NCI-H524 (cell line): ENCODE results near the gene UBP1.
"Not testable (repeated sequence)": the region's sequence is repeated elsewhere in the genome, so short reads cannot be mapped to it uniquely, and the experiment has no call there.

Source experiments
- DNase-seq, 2 experiments: peaks; one replicate each; lab custom pipeline; 2025; lab: John Stamatoyannopoulos, UW

Gene UBP1

DNA sequence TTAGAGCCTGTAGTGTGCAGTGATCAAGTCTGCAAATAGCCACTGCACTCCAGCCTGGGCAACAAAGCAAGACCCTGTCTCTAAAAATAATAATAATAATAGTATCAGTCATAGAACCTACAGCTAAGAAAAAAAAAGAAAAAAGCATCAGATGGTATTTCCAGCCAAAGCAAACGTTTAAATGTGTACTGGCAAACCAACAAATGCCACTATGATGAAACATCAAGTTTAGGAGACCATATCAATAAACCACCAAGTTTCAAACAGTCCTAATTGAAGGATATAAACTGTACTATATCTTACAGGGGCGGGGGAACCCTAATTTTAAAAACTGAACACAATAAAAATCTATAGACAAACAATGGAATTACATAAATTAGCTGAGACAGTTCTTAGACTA is 6.4 kb downstream of the UBP1 start:
- DNase-seq: no peak

DNA sequence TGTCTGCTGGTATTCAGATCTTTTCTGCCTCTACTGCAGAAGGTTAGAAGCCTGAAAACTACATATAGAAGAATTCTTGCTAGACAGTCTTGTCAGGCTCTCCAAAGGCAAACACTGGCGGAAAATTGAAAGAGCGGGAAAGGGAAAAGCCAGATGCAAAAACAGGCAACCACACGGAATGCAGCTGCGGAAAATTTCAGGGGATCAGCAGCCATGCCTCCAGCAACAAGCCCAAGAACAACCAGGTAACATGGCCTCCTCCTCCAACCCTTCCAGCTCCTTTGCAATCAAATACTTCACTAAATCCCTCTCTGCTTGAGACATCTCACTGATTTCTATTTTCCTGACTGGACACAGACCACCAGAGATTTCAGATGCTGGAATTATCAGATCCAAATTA is 9.6 kb downstream of the UBP1 start:
- no peak for DNase-seq

DNA sequence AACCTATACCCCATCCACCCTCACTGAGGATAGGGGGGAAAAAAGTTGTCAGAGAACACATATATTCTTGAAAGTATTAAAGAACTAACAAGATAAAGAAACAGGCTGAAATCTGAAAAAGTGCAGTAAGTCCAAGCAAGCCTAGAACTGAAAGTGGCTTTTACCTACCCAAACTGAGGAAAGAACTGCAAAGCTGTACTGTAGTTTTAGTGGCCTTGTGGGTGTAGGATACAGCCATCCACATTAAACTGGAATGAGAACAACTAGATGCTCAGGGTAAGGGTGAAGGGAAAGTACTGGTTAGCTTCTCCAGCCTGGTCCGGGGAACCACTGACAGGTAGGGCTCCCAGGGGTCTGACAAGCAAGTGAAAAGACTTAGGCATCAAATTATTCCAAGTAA is 10.1 kb downstream of the UBP1 start:
- DNase-seq: no peak

DNA sequence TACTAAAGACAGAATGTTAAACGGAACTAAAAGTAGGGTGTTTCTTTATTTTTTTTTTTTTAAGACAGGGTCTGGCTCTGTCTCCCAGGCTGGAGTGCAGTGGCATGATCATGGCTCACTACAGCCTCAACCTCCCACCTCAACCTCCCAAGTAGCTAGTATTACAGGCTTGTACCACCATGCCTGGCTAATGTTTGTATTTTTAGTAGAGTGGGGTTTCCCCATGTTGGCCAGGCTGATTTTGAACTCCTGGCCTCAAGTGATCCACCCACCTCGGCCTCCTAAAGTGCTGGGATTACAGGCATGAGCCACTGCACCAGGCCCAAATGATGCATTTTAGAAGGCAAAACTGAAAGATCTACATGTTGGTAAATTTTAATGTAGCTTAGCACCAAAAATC is 10.9 kb downstream of the UBP1 start:
- not testable (repeated sequence) for DNase-seq

DNA sequence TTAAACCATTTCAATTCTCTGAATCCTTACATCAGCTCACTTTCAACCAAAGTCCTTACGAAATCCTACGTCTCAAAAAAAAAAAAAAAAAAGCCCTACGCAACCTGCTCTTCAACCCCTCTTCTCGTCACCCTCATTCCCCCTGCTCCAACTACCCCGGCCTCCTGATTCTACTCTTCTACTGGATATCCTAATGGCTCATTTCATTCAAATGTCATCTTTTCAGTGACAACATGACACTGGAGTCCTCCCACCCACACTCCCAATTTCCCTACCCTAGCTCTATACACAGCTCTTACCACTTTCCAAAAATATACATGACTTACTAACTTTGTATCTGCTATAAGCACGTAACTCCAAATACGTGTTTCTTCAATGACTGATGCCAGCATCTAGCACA is 11.5 kb downstream of the UBP1 start:
- DNase-seq: no peak

DNA sequence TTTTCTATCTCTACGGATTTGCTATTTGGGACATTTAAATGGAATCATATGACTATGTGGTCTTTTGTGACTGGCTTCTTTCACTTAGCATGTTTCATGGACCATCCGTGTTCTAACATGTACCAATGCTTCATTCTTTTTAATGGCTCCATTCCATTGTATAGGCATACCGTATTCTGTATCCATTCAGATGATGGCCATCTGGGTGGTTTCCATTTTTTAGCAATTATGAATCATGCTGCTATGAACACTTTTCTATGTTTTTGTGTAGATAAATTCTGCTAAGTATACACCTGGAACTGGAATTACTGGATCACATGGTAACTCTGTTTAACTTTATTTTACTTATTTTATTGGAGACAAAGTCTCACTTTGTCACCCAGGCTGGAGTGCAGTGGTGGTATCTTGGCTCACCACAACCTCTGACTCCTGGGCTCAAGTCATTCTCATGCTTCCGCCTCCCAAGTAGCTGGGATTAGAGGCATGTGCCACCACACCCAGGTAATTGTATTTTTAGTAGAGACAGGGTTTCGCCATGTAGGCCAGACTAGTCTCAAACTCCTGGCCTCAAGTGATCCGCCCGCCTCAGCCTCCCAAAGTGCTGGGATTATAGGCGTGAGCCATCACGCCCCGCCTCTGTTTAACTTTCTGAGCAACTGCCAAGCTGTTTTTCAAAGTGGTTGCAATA is 13.4 kb downstream of the UBP1 start:
- no peak for DNase-seq

DNA sequence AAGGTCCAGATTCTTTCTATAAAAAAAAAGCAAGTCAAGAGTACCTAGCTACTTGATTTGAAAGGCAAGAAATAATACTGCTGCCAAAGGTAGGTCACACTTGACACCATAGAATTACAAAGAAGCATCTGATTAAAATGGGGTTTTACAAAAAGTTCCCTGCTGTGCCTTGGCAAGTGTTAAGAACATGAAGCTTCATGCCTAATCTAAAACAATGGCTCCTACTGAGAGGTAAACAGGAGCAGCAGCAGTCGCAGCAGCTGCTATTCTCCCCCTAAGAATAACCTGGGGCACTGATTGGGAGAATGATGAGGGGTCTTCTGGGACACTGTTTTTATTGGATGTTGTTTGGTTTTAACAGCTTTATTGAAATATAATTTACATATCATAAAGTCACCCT is 14.1 kb downstream of the UBP1 start:
- no peak for DNase-seq

DNA sequence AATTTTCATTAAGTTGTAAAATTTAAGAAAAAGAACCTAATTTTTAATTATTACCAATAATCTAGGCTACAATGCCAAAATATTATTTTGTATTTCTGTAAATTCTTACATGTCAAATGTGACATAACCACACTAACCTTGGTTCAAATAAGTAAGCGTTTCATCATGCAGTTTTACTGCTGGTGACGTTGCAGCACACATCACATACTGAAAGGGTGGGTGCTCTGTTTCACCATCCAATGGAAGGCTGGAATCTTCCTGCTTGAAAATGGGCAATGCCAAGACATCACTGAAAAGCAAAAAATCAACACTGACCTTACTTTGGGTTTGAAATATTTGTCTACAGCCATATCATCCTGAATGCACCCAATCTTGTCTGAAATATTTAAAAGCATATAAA is 14.8 kb downstream of the UBP1 start:
- no peak for DNase-seq

DNA sequence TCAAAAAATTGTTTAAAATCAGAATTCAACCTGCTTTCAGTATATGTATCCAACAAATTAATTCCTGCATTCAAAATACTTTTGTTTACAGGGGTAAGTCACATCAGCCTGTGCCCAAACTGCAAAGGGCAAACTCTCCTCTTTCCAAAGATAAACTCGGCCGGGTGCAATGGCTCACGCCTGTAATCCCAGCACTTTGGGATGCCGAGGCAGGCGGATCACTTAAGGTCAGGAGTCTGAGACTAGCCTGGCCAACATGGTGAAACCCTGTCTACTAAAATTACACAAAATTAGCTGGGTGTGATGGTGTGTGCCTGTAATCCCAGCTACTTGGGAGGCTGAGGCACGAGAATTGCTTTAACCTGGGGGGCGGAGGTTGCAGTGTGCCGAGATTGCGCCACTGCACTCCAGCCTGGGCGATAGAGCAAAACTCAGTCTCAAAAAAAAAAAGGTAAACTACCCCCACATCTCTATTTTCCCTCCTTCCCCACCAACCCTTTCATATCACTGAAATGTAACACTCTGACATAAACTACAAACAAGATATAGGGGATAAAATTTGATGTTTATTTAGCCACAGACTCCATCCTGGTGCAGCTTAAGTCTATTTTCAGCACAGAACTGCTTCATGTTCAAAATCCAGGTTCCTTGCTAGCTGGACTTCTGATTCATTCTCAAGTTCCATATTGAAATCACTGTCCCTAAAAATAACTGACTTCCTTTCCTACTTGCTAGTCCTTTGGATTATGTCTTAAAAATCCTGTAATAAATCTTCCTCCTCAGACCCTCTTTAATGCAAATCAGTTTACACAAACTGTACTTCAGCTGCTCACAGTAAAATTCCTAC is 15.4 kb downstream of the UBP1 start:
- DNase-seq: no peak

DNA sequence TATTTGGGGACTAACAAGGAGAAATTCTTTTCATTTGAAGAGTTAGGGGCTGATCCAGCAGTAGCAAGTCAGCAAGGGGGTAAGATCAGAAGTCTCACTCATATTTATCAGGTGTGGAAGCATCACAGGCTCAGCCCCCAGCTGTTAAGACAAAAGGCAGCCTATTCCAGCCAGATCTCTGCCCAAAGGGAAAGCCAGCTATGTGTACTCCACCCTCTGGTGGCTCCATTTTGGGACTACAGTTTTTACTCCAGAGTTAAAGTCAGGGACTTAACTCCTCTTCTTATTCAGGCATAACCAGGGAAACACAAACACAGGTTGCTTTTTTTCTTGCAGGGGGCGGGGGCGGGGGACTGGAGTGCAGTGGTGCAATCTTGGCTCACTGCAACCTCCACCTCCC is 19.2 kb downstream of the UBP1 start:
- no peak for DNase-seq

DNA sequence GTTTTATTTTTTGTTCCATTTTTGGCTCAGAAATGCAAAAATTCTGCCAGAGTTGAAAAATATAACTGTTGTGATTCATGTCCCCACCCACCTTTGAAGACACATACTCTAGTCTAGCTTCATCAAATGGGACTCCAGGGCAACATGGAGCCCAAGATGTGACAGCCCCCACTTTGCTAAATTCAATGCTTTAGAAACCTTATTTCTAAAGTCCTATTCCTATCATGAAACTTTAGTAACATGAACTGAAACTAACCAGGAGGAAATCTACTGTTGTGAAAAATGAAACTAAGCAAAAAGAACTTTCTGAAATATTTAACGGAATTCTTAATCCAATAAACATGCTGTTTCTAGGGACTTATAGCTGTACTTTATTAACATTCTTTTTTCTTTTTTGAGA is 20.3 kb downstream of the UBP1 start:
- no peak for DNase-seq

DNA sequence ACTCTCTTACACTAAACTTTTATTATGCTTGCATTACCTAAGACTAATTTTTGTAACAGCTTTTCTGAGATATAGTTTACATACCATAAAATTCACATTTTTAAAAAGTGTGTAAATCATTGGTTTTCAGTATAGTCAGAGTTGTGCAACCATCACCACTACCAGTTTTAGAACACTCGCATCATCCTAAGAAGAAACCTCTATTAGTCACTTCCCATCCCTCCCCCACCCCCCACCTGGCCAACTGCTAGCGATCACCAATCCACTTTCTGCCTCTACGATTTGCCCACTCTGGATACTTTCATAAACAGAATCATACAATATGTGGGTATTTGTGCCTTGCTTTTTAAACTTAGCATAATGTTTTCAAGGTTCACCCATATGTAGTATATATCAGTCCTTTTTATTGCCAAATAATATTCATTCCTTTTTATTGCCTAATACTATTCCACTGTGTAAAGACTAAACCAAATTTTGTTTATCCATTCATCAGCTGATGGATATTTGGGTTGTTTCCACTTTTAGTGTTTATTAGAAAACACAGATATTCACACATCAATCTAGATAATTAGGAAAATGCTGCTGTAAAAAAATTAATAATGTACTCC is 23.0 kb downstream of the UBP1 start:
- DNase-seq: no peak

DNA sequence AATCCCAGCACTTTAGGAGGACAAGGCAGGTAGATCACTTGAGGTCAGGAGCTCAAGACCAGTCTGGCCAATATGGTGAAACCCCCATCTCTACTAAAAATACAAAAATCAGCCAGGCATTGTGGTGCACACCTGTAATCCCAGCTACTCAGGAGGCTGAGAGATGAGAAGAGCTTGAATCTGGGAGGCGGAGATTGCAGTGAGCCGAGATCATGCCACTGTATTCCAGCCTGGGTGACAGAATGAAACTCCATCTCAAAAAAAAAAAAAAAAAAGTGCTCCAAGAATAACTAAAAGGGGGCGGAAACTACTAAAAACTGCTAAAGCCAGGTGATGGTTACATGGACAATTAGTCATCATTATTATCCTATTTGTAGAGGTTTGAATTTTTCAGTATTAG is 29.4 kb downstream of the UBP1 start:
- not testable (repeated sequence) for DNase-seq

DNA sequence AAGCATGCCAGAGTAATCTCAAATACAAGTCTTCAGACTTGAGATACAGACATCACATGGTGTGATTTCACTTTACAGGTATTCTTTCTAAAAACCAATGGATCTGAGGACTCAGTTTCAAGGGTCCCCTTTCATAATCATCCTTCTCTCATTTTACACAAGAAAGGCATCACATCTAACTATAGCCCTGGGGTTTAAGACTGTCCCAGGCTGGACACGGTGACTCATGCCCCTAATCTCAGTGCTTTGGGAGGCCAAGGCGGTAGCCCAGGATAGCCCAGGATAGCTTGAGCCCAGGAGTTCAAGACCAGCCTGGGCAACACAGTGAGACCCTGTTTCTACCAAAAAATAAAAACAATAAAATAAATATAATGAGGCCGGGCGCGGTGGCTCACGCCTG is 36.4 kb downstream of the UBP1 start:
- no peak for DNase-seq

DNA sequence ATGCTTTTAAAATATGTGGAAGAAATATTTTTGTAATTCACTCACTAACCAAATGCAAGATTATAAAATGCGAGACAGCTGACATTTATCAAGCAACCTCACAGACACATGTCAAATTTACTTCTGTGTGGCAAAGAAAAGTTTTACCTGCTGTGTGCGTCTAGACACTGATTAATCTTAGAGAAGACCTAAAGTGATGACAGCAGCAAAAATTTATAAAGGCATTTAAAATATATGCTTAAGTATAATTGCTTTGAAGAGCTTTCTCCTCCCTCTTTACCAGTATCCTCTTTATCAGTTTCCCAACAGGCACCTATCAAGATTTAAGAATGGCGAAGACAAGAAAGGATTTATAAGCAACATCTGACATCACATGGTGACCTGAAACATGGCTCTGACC is 37.3 kb downstream of the UBP1 start:
- DNase-seq: no peak

DNA sequence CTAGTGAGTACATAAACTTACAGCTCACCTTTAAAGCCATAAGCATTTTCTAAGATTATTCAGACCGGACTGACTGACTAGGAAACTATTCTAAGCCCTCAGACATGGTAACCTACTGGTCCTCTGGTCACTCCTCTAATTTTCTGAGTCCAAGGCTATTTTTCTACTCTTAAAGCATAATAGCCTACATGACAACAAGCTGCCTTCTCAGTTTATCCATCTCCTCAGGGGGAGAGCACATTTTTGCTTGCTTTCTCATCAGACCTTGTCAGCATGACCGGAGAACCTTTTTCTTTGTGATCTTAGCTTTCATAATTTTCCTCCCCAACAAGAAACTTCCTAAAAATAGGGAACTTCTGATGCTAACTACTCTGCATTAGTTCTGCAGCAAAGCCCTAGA is 38.4 kb downstream of the UBP1 start:
- no peak for DNase-seq

DNA sequence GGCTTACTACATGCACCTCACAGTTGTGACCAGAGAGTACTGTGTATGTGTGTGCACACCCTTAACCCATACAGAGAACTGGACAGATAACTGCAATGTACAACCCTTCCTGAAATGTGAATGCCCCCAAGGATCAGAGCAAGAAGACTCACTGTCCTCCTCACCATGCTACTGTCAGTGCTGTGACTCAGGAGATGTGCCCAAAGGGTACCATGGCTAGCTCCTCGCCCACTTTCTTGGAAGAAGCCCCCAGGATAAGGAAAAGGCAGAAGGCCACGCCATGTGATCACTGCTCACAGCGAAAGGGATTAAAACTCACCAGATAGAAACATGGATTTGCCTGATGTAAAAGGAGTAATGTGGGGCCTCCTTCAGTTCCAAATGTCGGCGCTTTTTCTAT is 41.8 kb downstream of the UBP1 start:
- no peak for DNase-seq

DNA sequence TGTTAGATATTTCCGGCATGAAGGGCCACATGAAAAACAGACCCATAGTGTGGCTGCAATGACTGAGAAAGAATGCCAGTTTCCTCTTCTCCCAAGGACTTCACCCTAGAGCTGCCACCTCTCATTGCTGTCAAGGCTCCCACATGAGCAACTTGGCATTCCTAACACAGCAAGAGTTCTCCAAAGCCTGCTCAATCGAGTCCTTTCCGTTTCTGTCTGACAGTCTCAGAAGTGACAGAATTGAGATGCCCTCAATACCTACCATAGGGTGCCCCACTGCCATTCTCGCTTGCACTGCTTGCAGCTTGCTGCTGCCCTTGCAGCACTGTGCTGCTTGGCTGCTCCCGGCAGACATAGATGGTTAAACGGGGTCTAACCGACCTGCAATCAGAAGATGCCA is 44.3 kb downstream of the UBP1 start:
- no peak for DNase-seq

DNA sequence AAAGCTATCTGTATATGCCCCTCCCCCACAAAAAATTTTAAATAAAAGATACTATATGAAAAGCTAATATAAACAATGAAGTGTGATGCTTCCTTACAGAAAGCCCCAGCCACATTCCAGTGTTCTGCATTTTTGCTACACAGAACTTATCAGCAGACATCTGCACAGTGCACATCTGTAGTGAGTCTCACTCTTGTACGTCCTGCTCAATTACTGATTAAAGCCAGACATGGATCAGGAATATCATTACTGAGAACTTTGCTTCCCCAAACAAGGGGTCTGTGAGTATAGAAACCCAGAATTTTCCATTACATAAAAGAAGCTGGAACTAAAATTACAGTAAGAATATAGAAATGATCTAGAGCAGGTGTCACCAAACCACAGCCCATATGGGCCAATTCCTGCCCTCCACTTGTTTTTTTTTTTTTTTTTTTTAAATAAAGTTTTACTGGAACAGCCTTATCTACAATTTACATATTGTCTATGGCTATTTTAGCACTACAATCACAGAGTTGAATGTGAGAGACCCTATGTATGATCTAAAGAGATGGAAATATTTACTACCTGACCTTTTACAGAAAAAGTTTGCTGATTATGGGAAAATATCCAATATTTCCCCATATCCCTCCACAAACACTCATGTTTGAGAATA is 45.7 kb downstream of the UBP1 start:
- DNase-seq: no peak

DNA sequence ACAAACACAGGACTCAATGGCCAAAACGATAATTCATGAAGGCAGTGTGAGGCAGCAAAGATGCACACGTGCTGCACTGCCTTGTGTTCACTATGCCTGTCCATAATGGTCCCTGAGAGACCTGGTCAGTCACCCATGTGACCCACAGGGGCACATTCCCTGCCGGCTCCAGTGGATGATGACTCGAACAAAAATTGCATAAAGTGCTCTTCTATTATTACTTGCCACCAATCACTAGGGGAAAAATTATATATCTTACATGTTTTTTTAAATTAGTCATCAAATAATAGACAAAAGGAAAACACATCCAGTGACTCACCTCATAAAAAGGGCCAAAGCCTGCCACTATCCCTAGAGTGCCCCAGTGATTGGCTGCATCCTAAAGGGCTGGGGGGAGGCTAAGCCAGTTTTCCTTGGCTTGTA is 47.5 kb downstream of the UBP1 start:
- no peak for DNase-seq

DNA sequence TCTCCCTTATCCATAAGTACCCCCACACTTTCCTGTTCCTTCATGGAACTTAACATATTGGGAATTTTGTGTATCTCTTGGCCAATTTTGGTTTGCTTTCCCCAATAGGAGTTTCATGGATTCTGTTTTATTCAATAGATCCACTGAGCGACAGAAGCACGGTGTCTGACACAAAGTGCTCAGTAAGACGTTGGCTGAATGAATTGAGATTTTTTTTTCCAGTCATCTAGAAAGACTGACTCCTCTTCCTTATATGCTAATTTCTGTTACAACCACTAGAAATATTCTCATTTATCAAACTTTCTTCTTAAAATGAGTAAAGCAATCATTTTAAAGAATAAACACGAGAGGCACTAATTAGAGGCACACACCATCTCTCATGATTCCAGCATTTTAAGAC is 48.1 kb downstream of the UBP1 start:
- no peak for DNase-seq

DNA sequence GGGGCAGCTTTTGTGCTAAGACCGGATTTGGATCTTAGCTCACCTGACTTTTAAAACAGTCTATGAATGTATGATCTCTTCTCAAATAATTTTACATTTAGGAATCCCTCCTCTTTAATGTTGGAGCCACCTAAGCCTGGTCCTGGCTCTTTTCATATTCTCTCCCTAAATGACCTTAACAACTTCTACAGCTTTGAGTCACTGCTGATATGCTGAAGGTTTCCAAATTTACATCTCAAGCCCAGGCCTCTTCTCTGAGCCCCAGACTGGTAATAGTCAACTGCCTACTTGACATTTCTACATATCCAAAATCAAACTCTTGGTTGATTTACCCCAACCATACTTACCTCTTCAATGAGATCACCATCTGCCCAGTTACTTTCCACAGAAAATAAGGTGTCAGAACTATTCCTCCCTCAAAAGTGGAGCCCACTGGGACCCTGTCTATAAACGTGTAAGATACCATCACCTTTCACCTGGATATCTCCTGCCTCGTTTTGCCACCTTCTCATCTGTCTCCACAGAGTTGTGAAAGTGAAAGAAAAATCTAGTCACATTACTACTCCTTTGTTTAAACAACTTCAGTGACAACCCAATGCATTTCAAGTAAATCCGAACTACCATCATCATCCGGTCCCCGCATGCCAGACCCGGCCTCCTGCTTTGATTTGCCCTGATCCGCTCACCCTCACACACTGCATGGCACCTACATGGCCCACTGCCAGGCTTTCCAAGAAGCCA is 48.8 kb downstream of the UBP1 start:
- no peak for DNase-seq
